ENCODE data around the gene NOM1. TPM values are rescaled to one million over a fixed set of nuclear protein-coding genes. Genes with fewer than 3 reads are reported as not detected.
"Not testable (repeated sequence)": the region's sequence is repeated elsewhere in the genome, so short reads cannot be mapped to it uniquely, and the experiment has no call there.

The NOM1 gene
- total RNA-seq, 1 experiment from 2014 or later = 30.3 TPM

GRCh38 chr7:156935250-156935649, 14.3 kb upstream of the NOM1 start:
- no peaks in the 10 kb centered on the region for H3K36me3 ChIP-seq (ENCODE audit: control insufficient read depth, insufficient read depth, low read length)
- no peak; the same call in 1 of the 2 replicates for ATAC-seq
- H3K4me3 ChIP-seq (ENCODE audit: low read depth in 2 of 2, low read length in 2 of 2) = no peak overlapping the region
- no peak for TF ChIP-seq REST (IDR thresholded peaks at IDR 0.05; ENCODE audit: insufficient read depth in 1 of 2, low read depth in 2 of 2, low read length in 1 of 2)
- intact Hi-C loops (cut with micrococcal nuclease; ENCODE audit: unreplicated experiment) = no loop called here
- no peak for DNase-seq (ENCODE audit: low read depth, low spot score)
- ChIA-PET CTCF (no interaction called here), POLR2A (no interaction called here)
- no peaks in the 10 kb centered on the region for H3K27me3 ChIP-seq (ENCODE audit: control insufficient read depth, insufficient read depth, low read length)
- H3K9me3 ChIP-seq (ENCODE audit: control insufficient read depth, insufficient read depth, low read depth, low read length) = no peaks in the 10 kb centered on the region
- H3K4me1 ChIP-seq (ENCODE audit: control insufficient read depth, insufficient read depth, low read length) = no peaks in the 10 kb centered on the region
- BruUV-seq (replicated peaks) = no TSS peak
- in situ Hi-C loops (cut with HindIII; ENCODE audit: low pct_unique_long_range_greater_than_20kb, low sequenced_read_pairs) = no loop called here
- no peak overlapping the region for H3K27ac ChIP-seq (ENCODE audit: low read length)

- H3K27me3 ChIP-seq (ENCODE audit: control insufficient read depth, insufficient read depth, low read length); ATAC-seq; H3K4me1 ChIP-seq (ENCODE audit: control insufficient read depth, insufficient read depth, low read length); DNase-seq (ENCODE audit: low read depth, low spot score); H3K4me3 ChIP-seq (ENCODE audit: low read depth in 2 of 2, low read length in 2 of 2); H3K9me3 ChIP-seq (ENCODE audit: control insufficient read depth, insufficient read depth, low read depth, low read length); BruUV-seq (replicated peaks); in situ Hi-C loops (cut with HindIII; ENCODE audit: low pct_unique_long_range_greater_than_20kb, low sequenced_read_pairs); intact Hi-C loops (cut with micrococcal nuclease; ENCODE audit: unreplicated experiment); POLR2A ChIA-PET; CTCF ChIA-PET; H3K27ac ChIP-seq (ENCODE audit: low read length); H3K36me3 ChIP-seq (ENCODE audit: control insufficient read depth, insufficient read depth, low read length): not testable (repeated sequence)
These were observed 12.7 kb upstream of the NOM1 start for GRCh38 chr7:156936766-156937165.

- H3K27me3 ChIP-seq (ENCODE audit: control insufficient read depth, insufficient read depth, low read length) = no peaks in the 10 kb centered on the region
- no peak for DNase-seq (ENCODE audit: low read depth, low spot score)
- H3K4me1 ChIP-seq (ENCODE audit: control insufficient read depth, insufficient read depth, low read length) = no peaks in the 10 kb centered on the region
- no peak overlapping the region for H3K27ac ChIP-seq (ENCODE audit: low read length)
- CTCF ChIA-PET = no interaction called here
- no peak for TF ChIP-seq CTCF (IDR thresholded peaks at IDR 0.05)
- TF ChIP-seq POLR2AphosphoS5 (IDR thresholded peaks at IDR 0.05; ENCODE audit: low read depth, low read length) = no peak
- no peak overlapping the region for H3K4me3 ChIP-seq (ENCODE audit: low read depth in 2 of 2, low read length in 2 of 2)
- ATAC-seq = no peak
- no peaks in the 10 kb centered on the region for H3K36me3 ChIP-seq (ENCODE audit: control insufficient read depth, insufficient read depth, low read length)
- intact Hi-C loops (cut with micrococcal nuclease; ENCODE audit: unreplicated experiment) (no loop called here), in situ Hi-C loops (cut with HindIII; ENCODE audit: low pct_unique_long_range_greater_than_20kb, low sequenced_read_pairs) (no loop called here)
- no peaks in the 10 kb centered on the region for H3K9me3 ChIP-seq (ENCODE audit: control insufficient read depth, insufficient read depth, low read depth, low read length)
- POLR2A ChIA-PET = no interaction called here
- BruUV-seq (replicated peaks) = no TSS peak
These were observed 8.9 kb upstream of the NOM1 start for GRCh38 chr7:156940421-156941122.

Measured in Panc1 (cell line).